Measurements from ENCODE around the gene OSCAR. TPM values are rescaled to one million over a fixed set of nuclear protein-coding genes. Genes with fewer than 3 reads are reported as not detected.
"Not testable (repeated sequence)": the region's sequence is repeated elsewhere in the genome, so short reads cannot be mapped to it uniquely, and the experiment has no call there.

The OSCAR gene
- total RNA-seq, 1 donor from 2014 or later: 0.23 TPM

DNA sequence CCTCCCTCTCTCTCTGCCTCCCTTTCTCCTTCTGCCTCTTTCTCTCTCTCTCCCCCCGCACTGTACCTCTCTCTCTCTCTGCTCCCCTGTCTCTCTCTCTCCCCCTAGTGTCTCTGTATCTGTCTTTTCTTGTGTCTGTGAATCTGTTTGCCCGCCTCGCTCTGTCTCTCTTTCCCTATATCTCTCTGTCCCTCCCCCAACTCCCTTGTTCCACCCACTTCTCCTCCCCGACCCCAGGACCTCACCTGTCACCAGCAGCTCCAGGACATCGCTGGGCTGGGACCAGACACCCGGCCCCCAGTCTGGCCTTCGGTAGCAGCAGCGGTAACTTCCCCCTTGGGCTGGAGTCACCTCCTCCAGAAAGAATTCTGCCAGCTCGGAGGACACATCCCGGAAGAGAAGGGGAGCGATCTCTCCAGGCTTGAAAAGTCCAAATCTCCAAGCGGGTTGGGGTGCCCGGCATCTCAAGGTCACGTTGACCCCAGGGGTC lies 3.9 kb downstream of the OSCAR start:
- peaks cover 17% of the 10 kb centered on the region for H3K27me3 Mint-ChIP-seq (ENCODE audit: low read depth)
- H3K27ac Mint-ChIP-seq: no peak overlapping the region
- intact Hi-C loops (cut with micrococcal nuclease): no loop called here
- peaks cover 4% of the 10 kb centered on the region for H3K9me3 Mint-ChIP-seq
- no peak for DNase-seq (ENCODE audit: low spot score)
- no peaks in the 10 kb centered on the region for H3K36me3 Mint-ChIP-seq (ENCODE audit: low read depth)
- H3K4me1 Mint-ChIP-seq (ENCODE audit: low read depth): peaks cover 13% of the 10 kb centered on the region
- H3K4me3 Mint-ChIP-seq (ENCODE audit: low read depth): peak overlapping the region; percentile 62

DNA sequence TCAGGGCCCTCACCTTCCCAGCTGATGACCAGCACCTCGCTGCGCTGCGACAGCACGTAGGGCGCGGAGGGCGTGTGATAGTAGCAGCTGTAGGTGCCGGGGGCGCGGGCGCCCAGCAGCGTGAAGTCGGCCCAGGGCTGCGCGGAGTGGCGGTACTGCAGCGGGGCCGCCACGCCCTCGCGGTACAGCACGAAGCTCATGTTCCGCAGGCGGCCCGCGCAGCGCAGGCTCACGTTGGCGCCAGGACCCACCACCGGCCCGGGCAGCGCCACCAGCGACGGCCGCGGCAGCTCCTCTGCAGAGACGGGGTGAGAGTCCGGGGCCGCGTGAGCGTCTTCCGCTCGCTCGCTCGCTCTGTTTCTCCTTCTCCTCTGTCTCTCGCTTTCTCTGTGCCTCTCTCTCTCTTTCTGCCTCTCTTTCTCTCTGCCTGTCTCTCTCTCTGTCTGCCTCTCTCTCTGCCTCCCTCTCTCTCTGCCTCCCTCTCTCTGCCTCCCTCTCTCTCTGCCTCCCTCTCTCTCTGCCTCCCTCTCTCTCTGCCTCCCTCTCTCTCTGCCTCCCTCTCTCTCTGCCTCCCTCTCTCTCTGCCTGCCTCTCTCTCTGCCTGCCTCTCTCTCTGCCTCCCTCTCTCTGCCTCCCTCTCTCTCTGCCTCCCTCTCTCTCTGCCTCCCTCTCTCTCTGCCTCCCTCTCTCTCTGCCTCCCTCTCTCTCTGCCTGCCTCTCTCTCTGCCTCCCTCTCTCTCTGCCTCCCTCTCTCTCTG lies 4.6 kb downstream of the OSCAR start:
- H3K36me3 Mint-ChIP-seq (ENCODE audit: low read depth); intact Hi-C loops (cut with micrococcal nuclease); H3K27ac Mint-ChIP-seq; H3K9me3 Mint-ChIP-seq: not testable (repeated sequence)
- peak overlapping the region; percentile 62 for H3K4me3 Mint-ChIP-seq (ENCODE audit: low read depth)
- H3K4me1 Mint-ChIP-seq (ENCODE audit: low read depth): peaks cover 13% of the 10 kb centered on the region
- peak; percentile 31 for DNase-seq (ENCODE audit: low spot score)
- H3K27me3 Mint-ChIP-seq (ENCODE audit: low read depth): peaks cover 17% of the 10 kb centered on the region

DNA sequence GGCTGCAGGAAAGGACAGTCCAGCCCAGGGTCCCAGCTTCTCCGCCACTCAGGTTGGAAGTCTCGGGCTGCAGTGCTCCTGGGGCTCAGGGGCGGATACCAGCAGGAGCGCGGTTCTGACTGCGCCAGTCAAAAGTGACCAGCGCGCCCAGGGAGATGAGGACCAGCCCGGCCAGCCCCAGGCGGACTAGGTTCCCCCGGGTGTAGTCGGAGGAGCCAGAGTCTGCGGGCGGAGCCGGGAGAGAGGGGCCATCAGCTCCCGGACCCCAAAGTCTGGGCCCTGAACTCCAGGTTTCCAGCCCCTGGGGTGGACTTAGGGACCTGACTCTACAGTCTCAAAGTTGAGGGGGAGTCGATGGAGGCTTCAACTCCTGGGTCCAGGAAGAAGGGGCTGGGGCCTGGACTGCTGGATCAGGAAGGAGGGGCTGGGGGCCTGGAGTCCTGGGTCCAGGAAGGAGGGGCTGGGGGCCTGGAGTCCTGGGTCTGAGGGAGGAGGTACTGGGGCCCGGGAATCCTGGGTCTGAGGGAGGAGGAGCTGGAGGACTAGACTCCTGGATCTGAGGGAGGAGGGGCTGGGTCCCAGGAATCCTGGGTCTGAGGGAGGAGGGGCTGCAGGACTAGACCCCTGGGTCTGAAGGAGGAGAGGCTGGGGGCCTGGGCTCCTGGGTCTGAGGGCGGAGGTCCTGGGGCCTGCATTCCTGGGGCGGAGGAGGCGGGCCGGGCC lies 5.3 kb downstream of the OSCAR start:
- Mint-ChIP-seq H3K36me3 (ENCODE audit: low read depth) (no peaks in the 10 kb centered on the region), H3K4me3 (ENCODE audit: low read depth) (peak overlapping the region; percentile 8), H3K9me3 (peaks cover 4% of the 10 kb centered on the region), H3K27ac (no peak overlapping the region), H3K27me3 (ENCODE audit: low read depth) (peaks cover 17% of the 10 kb centered on the region), H3K4me1 (ENCODE audit: low read depth) (peaks cover 13% of the 10 kb centered on the region)
- intact Hi-C loops (cut with micrococcal nuclease): no loop called here
- no peak for DNase-seq (ENCODE audit: low spot score)

DNA sequence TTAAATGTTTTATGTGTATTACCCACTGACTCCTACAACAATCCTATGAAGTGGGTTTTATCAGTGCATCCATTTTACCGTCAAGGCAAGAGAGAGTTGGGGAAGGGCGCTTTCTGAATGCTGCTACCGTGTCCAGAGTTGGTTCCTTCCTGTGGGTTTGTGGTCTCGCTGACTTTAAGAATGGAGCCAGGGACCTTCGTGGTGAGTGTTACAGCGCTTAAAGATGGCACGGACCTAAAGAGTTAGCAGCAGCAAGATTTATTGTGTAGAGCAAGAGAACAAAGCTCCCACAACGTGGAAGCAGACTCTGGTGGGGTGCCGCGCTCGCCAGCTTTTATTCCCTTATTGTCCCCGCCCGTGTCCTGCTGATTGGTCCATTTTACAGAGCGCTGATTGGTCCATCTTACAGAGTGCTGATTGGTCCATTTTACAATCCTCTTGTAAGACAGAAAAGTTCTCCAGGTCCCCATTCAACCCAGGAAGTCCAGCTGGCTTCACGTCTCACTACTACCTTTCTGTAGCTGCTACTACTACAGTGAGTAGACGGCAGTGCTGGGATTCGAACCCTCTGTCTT lies 6.1 kb downstream of the OSCAR start:
- intact Hi-C loops (cut with micrococcal nuclease): no loop called here
- DNase-seq (ENCODE audit: low spot score): no peak
- Mint-ChIP-seq H3K27ac (no peak overlapping the region), H3K27me3 (ENCODE audit: low read depth) (peaks cover 16% of the 10 kb centered on the region), H3K4me3 (ENCODE audit: low read depth) (no peak overlapping the region), H3K4me1 (ENCODE audit: low read depth) (peaks cover 13% of the 10 kb centered on the region), H3K9me3 (peaks cover 4% of the 10 kb centered on the region), H3K36me3 (ENCODE audit: low read depth) (no peaks in the 10 kb centered on the region)

- Mint-ChIP-seq H3K4me3 (ENCODE audit: low read depth) (no peak overlapping the region), H3K9me3 (peaks cover under 1% of the 10 kb centered on the region), H3K36me3 (ENCODE audit: low read depth) (no peaks in the 10 kb centered on the region), H3K27ac (no peak overlapping the region), H3K27me3 (ENCODE audit: low read depth) (no peaks in the 10 kb centered on the region), H3K4me1 (ENCODE audit: low read depth) (no peaks in the 10 kb centered on the region)
- DNase-seq (ENCODE audit: low spot score): no peak
- intact Hi-C loops (cut with micrococcal nuclease): no loop called here
These were observed 16.2 kb downstream of the OSCAR start for GRCh38 chr19:54084410-54084809.

DNA sequence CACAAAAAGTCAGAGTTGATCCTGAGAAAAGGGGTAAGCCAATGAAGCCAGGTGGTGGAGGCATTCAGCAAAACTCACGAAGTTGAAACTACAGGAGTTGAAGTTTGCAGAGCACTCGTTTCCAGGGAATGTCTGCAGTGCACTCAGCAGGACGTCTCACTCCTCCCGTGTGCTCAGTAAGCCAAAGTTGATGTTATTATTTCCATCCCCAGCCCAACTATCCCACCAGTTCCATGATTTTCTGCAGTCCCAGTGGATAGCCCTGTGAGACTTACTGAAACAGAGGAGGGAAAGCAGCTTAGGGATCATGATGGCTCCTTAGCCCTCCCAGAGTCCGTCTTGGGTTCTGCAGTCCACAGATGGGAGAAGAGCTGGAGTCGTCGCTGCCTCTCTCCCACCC lies 19.6 kb downstream of the OSCAR start, which contains the start of gene TARM1:
Gene TARM1, minus strand, starts transcription at position 334 of the 400 bp plus-strand sequence. Its CDS starts 25 bp downstream, at position 309.
- intact Hi-C loops (cut with micrococcal nuclease): no loop called here
- no peak for DNase-seq (ENCODE audit: low spot score)
- H3K9me3 Mint-ChIP-seq: peaks cover 3% of the 10 kb centered on the region
- no peaks in the 10 kb centered on the region for H3K36me3 Mint-ChIP-seq (ENCODE audit: low read depth)
- no peak within 1 kb of the TSS for H3K27ac Mint-ChIP-seq
- H3K27me3 Mint-ChIP-seq (ENCODE audit: low read depth): no peaks in the 10 kb centered on the region
- H3K4me3 Mint-ChIP-seq (ENCODE audit: low read depth): no peak within 1 kb of the TSS
- no peaks in the 10 kb centered on the region for H3K4me1 Mint-ChIP-seq (ENCODE audit: low read depth)

GRCh38 chr19:54077334-54077733 lies 23.3 kb downstream of the OSCAR start:
- no peaks in the 10 kb centered on the region for H3K4me1 Mint-ChIP-seq (ENCODE audit: low read depth)
- no peak for DNase-seq (ENCODE audit: low spot score)
- no peak overlapping the region for H3K4me3 Mint-ChIP-seq (ENCODE audit: low read depth)
- H3K27ac Mint-ChIP-seq: no peak overlapping the region
- intact Hi-C loops (cut with micrococcal nuclease): no loop called here
- H3K27me3 Mint-ChIP-seq (ENCODE audit: low read depth): no peaks in the 10 kb centered on the region
- H3K9me3 Mint-ChIP-seq: peaks cover 3% of the 10 kb centered on the region
- H3K36me3 Mint-ChIP-seq (ENCODE audit: low read depth): no peaks in the 10 kb centered on the region

- Mint-ChIP-seq H3K4me1 (ENCODE audit: low read depth) (no peaks in the 10 kb centered on the region), H3K36me3 (ENCODE audit: low read depth) (no peaks in the 10 kb centered on the region), H3K27ac (no peak overlapping the region), H3K4me3 (ENCODE audit: low read depth) (no peak overlapping the region), H3K9me3 (peaks cover 3% of the 10 kb centered on the region), H3K27me3 (ENCODE audit: low read depth) (no peaks in the 10 kb centered on the region)
- no peak for DNase-seq (ENCODE audit: low spot score)
- intact Hi-C loops (cut with micrococcal nuclease): no loop called here
These were observed 25.8 kb downstream of the OSCAR start for GRCh38 chr19:54074851-54075250.

DNA sequence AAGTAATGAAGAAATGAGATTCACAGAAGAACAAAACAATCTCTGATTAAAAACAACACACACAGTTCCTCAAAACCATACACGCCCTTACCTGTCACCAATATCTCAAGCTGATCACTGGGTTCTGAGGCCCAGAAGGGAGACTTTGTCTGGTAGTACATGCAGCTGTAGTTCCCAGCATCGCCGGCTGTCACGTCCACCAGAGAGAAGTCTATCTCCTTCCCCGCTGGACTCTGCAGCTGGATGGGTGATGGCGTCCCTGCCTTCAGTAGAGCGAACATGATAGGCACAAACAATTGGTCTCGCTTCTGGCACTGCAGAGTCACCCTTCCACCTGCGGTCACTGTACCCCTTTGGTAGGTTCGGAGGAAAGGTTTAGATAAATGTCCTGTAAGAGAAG lies 26.8 kb downstream of the OSCAR start:
- H3K4me1 Mint-ChIP-seq (ENCODE audit: low read depth): no peaks in the 10 kb centered on the region
- DNase-seq (ENCODE audit: low spot score): no peak
- no peaks in the 10 kb centered on the region for H3K9me3 Mint-ChIP-seq
- H3K27ac Mint-ChIP-seq: no peak overlapping the region
- no peaks in the 10 kb centered on the region for H3K36me3 Mint-ChIP-seq (ENCODE audit: low read depth)
- no peaks in the 10 kb centered on the region for H3K27me3 Mint-ChIP-seq (ENCODE audit: low read depth)
- intact Hi-C loops (cut with micrococcal nuclease): no loop called here
- H3K4me3 Mint-ChIP-seq (ENCODE audit: low read depth): no peak overlapping the region

DNA sequence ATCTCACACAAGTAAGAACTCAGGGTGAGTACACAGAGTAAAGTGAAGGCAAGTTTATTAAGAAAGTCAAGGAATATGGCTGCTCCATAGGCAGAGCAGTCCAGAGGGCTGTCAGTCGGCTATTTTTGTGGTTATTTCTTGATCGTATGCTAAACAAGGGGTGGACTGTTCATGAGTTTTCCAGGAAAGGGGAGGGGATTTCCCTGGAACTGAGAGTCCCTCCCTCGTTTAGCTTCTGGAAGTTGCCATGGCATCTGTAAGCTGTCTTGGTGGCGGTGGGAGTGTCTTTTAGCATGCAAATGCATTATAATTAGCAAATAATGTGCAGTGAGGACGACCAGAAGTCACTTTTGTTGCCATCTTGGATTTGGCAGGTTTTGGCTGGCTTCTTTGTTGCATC lies 31.1 kb downstream of the OSCAR start:
- intact Hi-C loops (cut with micrococcal nuclease): no loop called here
- no peaks in the 10 kb centered on the region for H3K27me3 Mint-ChIP-seq (ENCODE audit: low read depth)
- no peaks in the 10 kb centered on the region for H3K9me3 Mint-ChIP-seq
- no peak overlapping the region for H3K4me3 Mint-ChIP-seq (ENCODE audit: low read depth)
- DNase-seq (ENCODE audit: low spot score): no peak
- H3K27ac Mint-ChIP-seq: no peak overlapping the region
- H3K4me1 Mint-ChIP-seq (ENCODE audit: low read depth): no peaks in the 10 kb centered on the region
- no peaks in the 10 kb centered on the region for H3K36me3 Mint-ChIP-seq (ENCODE audit: low read depth)

GRCh38 chr19:54063350-54064116 lies 37.1 kb downstream of the OSCAR start, which contains the start of gene VSTM1:
Gene VSTM1 (minus strand): TSS chr19:54063897. CDS start chr19:54063777, 120 bp downstream.
- H3K4me3 Mint-ChIP-seq (ENCODE audit: low read depth): no peak within 1 kb of the TSS
- H3K4me1 Mint-ChIP-seq (ENCODE audit: low read depth): no peaks in the 10 kb centered on the region
- DNase-seq (ENCODE audit: low spot score): no peak
- no peaks in the 10 kb centered on the region for H3K36me3 Mint-ChIP-seq (ENCODE audit: low read depth)
- H3K27me3 Mint-ChIP-seq (ENCODE audit: low read depth): peaks cover 2% of the 10 kb centered on the region
- intact Hi-C loops (cut with micrococcal nuclease): no loop called here
- H3K27ac Mint-ChIP-seq: no peak within 1 kb of the TSS
- H3K9me3 Mint-ChIP-seq: no peaks in the 10 kb centered on the region

DNA sequence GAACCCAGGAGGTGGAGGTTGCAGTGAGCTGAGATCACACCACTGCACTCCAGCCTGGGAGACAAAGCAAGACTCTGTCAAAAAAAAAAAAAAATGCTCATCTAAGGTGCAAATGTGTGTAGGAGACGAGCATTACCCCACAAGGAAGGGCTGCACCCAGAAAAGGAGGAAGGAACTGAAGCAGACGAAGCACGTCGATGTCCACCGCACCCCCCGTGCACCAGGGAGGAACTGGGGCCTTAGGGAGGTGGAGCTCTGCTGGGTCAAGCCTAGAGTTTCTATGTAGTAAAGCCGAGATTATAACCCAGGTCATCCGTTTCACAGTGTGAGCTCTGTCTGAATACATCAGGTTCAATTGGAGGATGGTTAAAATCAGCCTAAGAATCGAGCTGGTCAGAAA lies 38.0 kb downstream of the OSCAR start:
- no peak for DNase-seq (ENCODE audit: low spot score)
- no peak overlapping the region for H3K27ac Mint-ChIP-seq
- intact Hi-C loops (cut with micrococcal nuclease): no loop called here
- H3K36me3 Mint-ChIP-seq (ENCODE audit: low read depth): no peaks in the 10 kb centered on the region
- peaks cover 2% of the 10 kb centered on the region for H3K27me3 Mint-ChIP-seq (ENCODE audit: low read depth)
- no peak overlapping the region for H3K4me3 Mint-ChIP-seq (ENCODE audit: low read depth)
- H3K9me3 Mint-ChIP-seq: no peaks in the 10 kb centered on the region
- no peaks in the 10 kb centered on the region for H3K4me1 Mint-ChIP-seq (ENCODE audit: low read depth)

Measured in activated T-helper 2 cell treated with anti-CD3 and anti-CD28 coated beads, Interferon-gamma antibody, Interleukin-2, Interleukin-4, amounts not matched to agents 10 μg/mL and 5 μg/mL and 100 μg/mL, durations not matched to agents 14 hours and 24 hours and 36 hours (primary cell).